GM19239 (cell line): Measurements from ENCODE around the gene FEM1B.
"Not testable (repeated sequence)": the region's sequence is repeated elsewhere in the genome, so short reads cannot be mapped to it uniquely, and the experiment has no call there.

Source experiments
- DNase-seq: peaks from one replicate; pipeline ENCODE4 v3.0.0; 2011; ENCODE audit warnings: low spot score; ENCODE audit not compliant: insufficient read length
- FAIRE-seq: peaks from 2 replicates; lab custom pipeline; 2011; peaks lifted over from hg19 to GRCh38; lab: Jason Lieb, UNC

FEM1B gene

GRCh38 chr15:68277603-68278344, at the start of gene FEM1B:
Gene FEM1B (plus strand): TSS chr15:68277745. CDS start chr15:68278418, 673 bp downstream.
- peak; percentile 69 for DNase-seq
- peak; percentile 73 for FAIRE-seq

DNA sequence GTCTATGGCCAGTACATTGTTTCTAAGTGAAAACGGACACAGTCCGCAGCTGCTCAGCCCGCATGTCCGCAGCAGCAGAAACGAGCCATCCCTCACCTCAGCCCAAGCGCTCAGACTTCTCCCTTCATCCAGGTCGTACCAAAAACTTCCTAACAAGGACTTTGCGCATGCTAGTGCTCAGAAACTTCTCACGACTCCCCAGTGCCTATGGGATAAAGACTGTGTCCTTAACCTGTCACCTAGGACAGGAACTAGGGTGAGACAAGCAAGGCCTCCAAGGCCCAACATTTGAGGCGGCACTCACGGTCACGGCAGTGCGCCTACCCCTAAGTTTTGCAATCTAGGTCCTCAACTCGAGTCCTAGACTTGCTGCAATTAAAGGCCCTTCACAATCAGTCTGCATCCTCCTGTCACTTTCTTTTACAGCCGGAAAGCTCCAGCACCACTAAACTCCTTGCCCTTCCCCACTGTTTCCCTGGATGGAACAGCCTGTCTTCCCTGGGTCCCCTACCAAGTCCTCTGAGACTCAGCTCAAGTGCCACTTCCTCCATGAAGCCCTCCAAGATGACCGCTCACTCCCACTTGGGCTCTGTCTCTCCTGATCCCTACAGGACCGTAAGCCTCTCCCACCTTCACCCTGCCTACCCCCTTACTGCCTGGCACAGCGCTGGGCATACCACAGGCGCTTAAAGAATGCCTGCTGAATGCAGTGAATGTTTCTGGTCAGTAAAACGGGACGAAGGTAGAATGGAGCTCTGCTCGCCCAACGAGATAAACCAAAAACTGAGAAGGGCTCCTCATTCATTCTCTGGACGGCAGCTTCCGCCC, 49.2 kb upstream of the FEM1B start:
- FAIRE-seq: peak; percentile 61
- no peak for DNase-seq

DNA sequence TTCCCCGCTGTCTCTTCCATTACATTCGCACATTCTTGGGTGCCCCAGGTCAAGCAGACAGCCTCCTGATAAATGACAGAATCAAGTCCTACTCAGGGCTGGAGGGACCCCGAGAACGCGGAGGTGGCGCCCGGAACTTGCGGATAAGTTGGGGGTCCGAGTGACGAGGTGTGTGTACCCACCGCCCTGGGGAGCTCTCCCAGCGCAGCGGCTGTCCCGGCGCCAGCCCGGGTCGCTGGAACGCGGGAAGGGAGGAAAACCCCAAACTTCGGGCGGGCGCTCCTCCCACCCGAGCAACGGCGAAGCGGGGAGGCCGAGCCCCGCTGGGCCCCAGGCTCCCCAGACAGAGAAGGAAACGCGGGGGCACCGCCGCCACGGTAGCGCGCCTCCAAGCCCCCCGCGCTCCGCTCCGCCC, 48.6 kb upstream of the FEM1B start:
- DNase-seq (no peak), FAIRE-seq (no peak)

DNA sequence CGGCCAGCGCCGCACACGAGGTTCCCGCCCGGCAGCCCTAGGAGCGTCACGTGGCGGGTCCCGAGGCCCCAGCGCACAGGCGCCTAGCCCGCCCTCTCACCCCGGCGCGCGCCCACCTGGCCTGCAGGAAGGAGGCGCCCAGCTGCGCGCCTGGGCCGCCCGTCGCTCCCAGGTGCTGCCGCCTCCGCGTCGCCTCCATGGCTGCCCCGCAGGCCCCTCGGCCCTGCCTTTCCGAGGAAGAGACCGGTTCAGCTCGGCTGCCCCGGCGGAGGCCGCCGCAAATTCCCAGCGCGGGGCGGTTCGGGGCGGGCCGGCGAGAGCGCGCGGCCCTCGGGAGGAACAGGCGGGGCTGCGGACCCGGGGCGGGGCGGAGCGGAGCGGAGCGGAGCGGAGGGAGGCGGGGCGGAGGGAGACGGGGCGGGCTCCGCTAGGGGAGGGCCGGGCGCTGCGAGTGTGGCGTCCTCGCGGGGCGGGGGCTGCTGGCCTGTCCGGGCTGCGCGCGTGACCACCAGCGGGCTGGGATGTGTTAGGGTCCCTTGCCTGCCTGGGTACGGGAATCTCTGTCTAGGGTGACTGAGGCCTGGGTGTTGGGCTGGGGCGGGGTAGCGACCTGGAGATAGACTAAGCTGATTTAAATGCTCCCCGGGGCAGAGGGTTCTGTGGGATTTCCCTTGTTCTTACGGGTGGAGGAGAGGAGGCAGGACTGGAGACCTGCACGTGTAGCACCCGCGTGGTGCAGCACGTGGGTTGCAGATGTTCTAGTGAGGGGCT, 48.0 kb upstream of the FEM1B start, which contains the start of gene CLN6:
CLN6 (minus strand) TSS at position 343 of the 771 bp plus-strand sequence; CDS start at position 199, 144 bp downstream.
- DNase-seq: peak; percentile 84
- FAIRE-seq: peak; percentile 59

- no peak for FAIRE-seq
- DNase-seq: no peak
Observed at GRCh38 chr15:68230157-68231100, 47.1 kb upstream of the FEM1B start.

DNA sequence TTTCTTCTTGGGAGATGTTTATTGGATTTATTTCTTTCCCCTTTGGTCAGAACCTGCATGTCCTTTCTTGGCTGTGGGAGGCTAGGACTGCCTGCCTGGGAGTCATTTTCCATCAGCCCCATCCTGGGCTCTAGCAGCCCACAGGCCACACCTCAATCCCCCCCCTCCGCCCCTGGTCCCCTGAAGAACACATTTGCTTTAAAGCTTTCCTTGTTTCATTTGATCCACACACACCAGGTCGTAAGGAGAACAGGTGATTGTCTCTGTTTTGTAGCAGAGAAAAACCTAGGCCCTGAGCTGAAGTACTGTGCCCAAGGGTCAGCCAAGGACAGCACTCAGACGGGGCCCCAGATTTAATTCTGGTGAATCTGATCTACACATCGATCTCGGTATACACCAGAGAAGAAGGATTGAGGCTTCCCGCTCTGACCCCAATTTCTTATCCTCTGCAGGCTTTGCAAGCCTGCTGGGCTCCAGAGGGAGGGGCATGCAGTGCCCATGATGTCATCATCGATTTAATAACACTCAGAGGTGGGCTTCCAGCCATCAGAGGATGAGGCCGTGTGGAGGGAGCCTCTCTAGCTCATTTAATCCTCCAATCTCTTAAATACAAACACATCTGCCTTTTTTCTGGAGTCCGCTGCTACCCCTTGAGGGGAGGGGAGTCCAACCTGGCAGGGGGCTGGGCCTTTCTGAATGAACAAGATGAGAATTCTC, 46.3 kb upstream of the FEM1B start:
- no peak for DNase-seq
- no peak for FAIRE-seq

DNA sequence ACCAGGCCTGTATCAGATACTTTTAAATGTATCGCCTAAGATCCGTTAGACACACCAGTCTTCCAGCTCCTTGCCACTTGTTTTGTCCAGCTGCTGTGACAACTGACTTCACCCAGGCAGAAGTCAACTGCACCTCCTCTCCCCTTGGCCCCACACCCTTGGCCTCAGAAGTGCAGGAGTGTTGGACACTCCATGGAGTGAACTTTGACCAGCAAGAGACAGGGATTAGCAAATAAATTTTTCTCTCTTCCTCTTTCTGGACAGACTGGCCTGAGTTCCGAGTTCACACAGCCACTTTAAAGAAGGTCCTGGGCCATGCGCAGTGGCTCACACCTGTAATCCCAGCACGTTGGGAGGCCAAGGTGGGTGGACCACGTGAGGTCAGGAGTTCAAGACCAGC, 45.1 kb upstream of the FEM1B start:
- FAIRE-seq: no peak
- DNase-seq: no peak

DNA sequence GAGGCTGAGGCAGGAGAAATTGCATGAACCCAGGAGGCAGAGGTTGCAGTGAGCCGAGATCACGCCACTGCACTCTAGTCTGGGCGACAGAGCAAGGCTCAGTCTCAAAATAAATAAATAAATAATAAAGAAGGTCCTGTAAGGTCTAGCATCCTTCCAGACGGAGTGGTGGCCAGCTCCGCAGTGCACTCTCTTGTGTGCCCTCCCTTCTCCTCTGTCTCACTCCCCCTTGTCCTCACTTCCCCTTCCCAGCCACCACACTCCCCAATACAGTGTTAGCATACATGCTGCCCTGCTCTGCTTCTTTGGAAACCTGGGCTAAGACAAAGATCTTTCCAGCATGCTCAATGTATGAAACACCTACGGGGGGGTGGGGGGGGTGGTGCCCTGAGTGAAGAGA, 44.6 kb upstream of the FEM1B start:
- FAIRE-seq (no peak), DNase-seq (no peak)

- FAIRE-seq: no peak
Observed at GRCh38 chr15:68234060-68234459, 43.5 kb upstream of the FEM1B start.

GRCh38 chr15:68234520-68234919, 43.0 kb upstream of the FEM1B start:
- DNase-seq, FAIRE-seq: not testable (repeated sequence)

More at GRCh38 chr15:68234060-68234459, 43.5 kb upstream of the FEM1B start:
- DNase-seq: no peak

GRCh38 chr15:68235022-68235421, 42.5 kb upstream of the FEM1B start:
- FAIRE-seq (no peak), DNase-seq (no peak)

DNA sequence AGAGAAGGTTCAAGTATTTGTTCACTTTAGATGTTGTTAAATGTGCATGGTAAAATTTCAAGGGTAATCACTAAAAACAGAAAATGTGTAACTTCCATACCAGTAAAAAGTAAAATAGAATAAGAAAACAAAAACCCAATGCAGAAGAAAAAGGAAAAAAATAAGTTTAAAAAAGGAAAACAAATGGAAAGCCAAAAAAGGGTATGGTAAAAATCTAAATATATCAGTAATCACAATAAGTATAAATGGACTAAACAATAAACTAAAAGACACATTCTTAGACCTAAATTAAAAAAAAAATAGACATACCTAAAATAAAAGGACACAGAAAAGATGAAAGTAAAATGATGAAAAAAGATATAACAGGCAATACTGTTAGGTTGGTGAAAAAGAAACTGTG, 38.5 kb upstream of the FEM1B start:
- no peak for FAIRE-seq
- DNase-seq: no peak

DNA sequence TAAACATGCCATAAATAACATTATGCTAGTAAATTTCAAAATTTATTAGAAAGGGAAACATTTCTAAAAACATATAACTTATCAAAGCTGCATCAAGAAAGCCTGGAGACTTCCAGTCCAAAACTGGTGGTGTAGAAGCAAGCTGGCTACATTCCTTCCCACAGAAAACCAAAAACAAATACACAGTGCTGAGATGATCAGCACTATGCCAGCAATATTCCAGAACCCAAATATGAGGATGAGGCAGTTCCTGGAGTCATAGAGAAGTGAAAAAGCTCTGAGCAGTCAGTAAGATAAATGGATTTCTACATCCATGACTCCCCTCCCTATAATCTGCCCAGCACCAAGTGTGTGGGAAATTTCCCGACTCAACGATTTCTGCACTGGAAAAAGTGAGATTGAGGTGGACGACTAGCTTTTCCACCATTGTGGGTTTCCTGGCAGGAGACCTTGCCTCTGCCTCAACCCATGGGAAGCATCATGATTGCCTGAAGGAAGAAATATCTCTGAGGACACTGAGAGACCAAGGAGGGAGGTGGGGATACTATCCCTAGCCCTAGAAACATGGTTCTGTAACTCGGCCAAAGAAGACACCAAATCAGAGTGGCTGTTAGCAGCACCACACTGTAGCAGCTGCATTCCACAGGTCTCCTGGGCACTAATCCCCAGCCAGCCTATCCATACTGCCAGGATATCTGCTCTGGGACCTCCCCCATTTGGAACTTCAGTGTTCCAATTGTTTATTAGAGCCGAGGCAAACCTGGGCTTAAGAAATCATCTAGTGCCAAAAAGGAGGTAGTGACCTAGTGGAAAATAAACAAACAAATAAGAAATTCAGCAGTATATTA, 36.2 kb upstream of the FEM1B start:
- DNase-seq (no peak), FAIRE-seq (no peak)

- DNase-seq (no peak), FAIRE-seq (no peak)
Observed at GRCh38 chr15:68244235-68244634, 33.3 kb upstream of the FEM1B start.

DNA sequence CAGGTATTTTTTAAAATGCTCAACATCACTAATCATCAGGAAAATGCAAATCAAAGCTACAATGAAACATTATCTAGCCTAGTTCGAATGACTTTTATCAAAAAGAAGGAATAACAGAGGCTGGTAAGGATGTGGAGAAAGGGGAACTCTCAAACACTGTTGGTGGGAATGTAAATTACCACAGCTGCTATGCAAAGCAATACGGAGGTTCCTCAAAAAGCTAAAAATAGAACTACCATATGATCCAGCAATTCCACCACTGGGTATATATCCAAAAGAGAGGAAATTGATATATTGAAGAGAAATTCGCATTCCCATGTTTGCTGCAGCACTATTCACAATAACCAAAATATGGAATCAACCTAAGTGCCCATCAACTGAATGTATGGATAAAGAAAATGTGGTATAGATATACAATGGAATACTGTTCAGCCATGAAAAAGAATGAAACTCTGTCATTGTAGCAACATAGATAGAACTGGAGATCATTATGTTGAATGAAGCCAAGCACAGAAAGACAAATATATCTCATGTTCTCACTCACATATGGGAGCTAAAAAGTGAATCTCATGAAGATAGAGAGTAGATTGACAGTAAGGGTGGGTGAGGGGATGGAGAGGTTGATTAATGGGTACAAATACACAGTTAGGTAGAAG, 28.4 kb upstream of the FEM1B start:
- no peak for DNase-seq
- no peak for FAIRE-seq

GRCh38 chr15:68252925-68253534, 24.5 kb upstream of the FEM1B start:
- peak; percentile 91 for FAIRE-seq
- DNase-seq: no peak
